Neuron (in vitro differentiated cells): ENCODE measurements around the gene CPNE7.

Experiments
- H2AFZ ChIP-seq: one replicate; pipeline ENCODE4 v1.6.1; 2013; ENCODE audit warnings: low read depth, mild to moderate bottlenecking, inconsistent platforms, low read length, moderate library complexity
- H3K27me3 ChIP-seq: one replicate; pipeline ENCODE4 v1.6.1; 2013; ENCODE audit warnings: low read length; ENCODE audit not compliant: insufficient read depth
- H3K36me3 ChIP-seq: one replicate; pipeline ENCODE4 v1.6.1; 2013; ENCODE audit warnings: low read length; ENCODE audit not compliant: insufficient read depth
- H3K4me1 ChIP-seq: one replicate; pipeline ENCODE4 v1.6.1; 2013; ENCODE audit warnings: low read length; ENCODE audit not compliant: insufficient read depth
- H3K4me3 ChIP-seq: 2 replicates; pipeline ENCODE4 v1.5.1; 2013; ENCODE audit warnings: mild to moderate bottlenecking, low read length, moderate library complexity
- H3K9me3 ChIP-seq: one replicate; pipeline ENCODE4 v1.6.1; 2013; ENCODE audit warnings: low read length

Gene CPNE7

DNA sequence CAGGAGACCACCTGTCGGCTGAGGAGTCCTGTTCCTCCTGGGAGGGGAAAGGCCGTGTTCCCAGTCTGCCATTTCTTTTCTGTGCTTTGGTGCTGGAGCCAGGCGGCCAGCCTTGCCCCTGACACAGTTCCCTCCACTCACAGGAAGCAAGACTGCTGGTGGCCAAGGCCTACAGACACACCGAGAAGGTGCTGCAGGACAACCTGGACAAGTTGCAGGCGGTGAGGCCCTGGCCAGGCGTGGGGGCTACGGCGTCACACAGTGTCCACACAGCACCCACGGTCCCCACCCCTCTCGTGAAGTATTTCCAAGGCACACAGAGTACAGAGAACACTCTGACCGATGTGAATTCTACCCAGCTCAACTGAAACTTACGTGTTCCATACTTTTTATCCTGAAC lies 21.2 kb upstream of the CPNE7 start:
- Histone ChIP-seq H3K4me1 (peaks cover 11% of the 10 kb centered on the region), H3K9me3 (no peaks in the 10 kb centered on the region), H3K36me3 (peaks cover 67% of the 10 kb centered on the region), H3K4me3 (no peak overlapping the region), H3K27me3 (no peaks in the 10 kb centered on the region), H2AFZ (no peak overlapping the region)

DNA sequence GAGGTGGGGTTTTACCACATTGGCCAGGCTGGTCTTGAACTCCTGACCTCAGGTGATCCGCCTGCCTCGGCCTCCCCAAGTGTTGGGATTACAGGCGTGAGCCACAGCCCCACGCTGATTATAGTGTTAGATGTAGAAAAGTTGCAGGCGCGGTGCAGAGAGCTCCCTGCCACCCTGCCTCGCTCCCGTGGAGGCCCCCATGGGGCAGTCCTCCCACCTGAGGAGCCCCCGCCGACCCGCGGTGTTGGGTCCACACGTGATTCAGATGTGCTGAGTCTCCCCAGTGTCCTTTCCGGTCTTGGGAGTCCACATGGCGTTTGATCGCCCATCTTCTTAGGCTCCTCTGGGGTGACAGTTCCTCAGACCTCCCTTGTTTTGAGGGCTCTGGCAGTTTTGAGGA lies 20.3 kb upstream of the CPNE7 start:
- Histone ChIP-seq H3K4me3 (no peak overlapping the region), H2AFZ (no peak overlapping the region), H3K27me3 (no peaks in the 10 kb centered on the region), H3K36me3 (peaks cover 58% of the 10 kb centered on the region), H3K4me1 (peaks cover 15% of the 10 kb centered on the region), H3K9me3 (no peaks in the 10 kb centered on the region)

DNA sequence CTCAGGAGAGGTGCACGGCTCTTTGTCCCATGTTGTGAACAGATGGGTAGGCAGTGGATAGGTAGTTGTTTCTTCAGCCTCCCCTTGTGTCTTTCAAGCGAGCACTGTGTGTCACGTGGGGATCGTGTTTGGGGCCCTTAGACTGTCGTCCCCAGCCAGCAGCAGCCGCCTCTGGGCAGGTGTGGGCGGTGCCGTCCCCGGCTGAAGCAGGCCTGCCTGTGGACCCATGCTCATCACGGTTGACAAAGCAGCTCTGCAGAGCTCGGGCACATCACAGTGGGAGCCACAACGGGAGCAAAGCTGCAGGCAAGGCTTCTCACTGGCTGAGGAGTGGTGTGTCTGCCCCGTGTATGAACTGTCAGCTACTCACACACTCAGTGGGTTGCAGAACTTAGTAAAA lies 19.8 kb upstream of the CPNE7 start:
- Histone ChIP-seq H3K27me3 (no peaks in the 10 kb centered on the region), H3K9me3 (no peaks in the 10 kb centered on the region), H3K4me3 (no peak overlapping the region), H3K4me1 (peaks cover 15% of the 10 kb centered on the region), H2AFZ (no peak overlapping the region), H3K36me3 (peaks cover 53% of the 10 kb centered on the region)

DNA sequence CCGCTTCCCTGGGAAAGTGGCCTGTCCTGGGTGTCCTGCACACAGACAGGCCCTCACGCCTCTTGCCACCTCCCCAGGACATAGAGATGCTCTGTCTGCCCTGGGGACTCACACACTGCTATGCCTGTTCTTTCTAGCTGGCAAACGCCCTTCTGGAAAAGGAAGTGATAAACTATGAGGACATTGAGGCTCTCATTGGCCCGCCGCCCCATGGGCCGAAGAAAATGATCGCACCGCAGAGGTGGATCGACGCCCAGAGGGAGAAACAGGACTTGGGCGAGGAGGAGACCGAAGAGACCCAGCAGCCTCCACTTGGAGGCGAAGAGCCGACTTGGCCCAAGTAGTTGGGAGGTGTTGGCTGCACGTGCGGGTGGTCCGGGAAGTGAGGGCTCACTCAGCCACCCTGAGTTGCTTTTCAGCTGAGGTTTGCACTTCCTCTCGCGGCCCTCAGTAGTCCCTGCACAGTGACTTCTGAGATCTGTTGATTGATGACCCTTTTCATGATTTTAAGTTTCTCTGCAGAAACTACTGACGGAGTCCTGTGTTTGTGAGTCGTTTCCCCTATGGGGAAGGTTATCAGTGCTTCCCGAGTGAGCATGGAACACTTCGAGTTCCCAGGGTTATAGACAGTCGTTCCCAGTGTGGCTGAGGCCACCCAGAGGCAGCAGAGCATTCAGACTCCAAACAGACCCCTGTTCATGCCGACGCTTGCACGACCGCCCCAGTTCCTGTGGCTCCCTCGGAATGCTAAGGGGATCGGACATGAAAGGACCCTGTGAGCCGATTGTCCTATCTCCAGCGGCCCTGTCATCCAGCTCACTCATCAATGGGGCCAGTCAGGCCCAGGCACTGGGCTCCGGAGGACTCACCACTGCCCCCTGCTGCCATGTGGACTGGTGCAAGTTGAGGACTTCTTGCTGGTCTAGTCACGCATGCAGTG lies 18.5 kb upstream of the CPNE7 start:
- Histone ChIP-seq H3K4me1 (peaks cover 20% of the 10 kb centered on the region), H3K36me3 (peaks cover 50% of the 10 kb centered on the region), H3K4me3 (no peak overlapping the region), H2AFZ (no peak overlapping the region), H3K9me3 (no peaks in the 10 kb centered on the region), H3K27me3 (no peaks in the 10 kb centered on the region)

DNA sequence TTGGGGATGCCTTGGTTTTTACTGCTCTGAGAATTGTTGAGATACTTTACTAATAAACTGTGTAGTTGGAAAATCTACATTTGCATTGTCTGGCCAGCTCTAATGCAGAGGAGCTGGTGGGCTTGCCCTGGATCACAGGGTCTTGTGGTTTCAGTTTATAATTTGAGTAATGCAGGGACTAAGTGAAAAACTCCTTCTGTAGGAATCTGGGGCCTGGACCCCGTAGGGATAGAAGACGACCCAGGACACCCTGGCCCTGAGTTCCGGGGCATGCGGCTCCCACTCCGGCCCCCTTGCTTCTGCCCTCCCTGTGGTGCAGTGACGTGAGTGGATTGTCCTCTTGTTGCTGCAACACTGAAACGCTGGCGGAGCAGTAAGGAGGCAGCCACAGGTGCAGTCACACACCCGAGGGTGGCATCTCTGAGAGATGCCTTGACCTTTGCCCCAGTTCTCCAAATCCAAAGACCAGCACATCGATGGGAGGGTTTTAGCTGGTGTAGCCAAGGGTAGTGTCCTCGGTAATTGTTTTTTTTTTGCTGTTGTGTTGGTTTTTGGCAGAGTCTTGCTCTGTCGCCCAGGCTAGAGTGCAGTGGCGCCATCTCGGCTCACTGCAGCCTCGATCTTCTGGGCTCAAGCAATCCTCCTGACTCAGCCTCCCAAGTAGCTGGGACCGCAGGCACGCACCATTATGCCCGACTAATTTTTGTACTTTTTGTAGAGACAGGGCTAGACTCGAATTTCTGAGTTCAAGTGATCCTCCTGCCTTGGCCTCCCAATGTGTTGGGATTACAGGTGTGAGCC lies 17.7 kb upstream of the CPNE7 start:
- Histone ChIP-seq H3K36me3 (peaks cover 50% of the 10 kb centered on the region), H3K4me1 (peaks cover 24% of the 10 kb centered on the region), H3K27me3 (no peaks in the 10 kb centered on the region), H3K4me3 (no peak overlapping the region), H3K9me3 (no peaks in the 10 kb centered on the region), H2AFZ (no peak overlapping the region)

DNA sequence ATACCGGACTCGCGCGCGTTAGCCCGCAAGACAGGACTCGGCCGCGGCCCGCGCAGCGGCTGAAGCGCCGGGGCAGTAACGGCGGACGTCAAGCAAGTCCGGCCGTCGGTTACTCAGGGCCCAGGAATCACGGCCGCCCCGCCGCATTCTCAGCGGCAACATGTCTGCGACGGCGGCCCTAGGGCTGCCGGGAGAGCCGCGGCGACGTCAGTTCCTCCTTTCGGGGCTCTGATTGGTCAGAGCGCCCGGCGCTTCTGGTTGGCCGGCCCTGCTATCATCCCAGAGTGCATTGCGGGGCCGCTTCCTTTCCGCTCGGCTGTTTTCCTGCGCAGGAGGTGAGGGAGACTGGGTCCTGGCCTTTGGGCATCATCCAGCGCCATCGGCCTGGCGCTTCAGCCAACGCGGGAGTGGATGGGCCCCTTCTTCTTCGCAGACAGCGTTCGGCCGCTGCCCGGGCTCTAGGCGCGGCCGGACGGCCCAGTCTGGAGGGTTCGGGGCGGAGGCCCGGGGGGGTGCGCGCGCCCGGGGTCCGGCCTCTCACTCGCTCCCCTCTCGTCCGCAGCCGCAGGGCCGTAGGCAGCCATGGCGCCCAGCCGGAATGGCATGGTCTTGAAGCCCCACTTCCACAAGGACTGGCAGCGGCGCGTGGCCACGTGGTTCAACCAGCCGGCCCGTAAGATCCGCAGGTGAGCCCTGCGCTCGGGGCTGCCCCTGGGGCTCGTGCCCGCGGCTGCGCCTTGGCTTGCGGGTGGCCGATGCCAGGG lies 15.0 kb upstream of the CPNE7 start, which contains the start of gene RPL13:
Gene RPL13 (plus strand): TSS at position 305 of the 764 bp plus-strand sequence. CDS start 278 bp downstream, at position 583.
- peak within 1 kb of the TSS; percentile 6 for H2AFZ ChIP-seq
- peaks cover 24% of the 10 kb centered on the region for H3K4me1 ChIP-seq
- H3K4me3 ChIP-seq: peak within 1 kb of the TSS; percentile 73
- no peaks in the 10 kb centered on the region for H3K9me3 ChIP-seq
- H3K36me3 ChIP-seq: peaks cover 51% of the 10 kb centered on the region
- H3K27me3 ChIP-seq: no peaks in the 10 kb centered on the region

DNA sequence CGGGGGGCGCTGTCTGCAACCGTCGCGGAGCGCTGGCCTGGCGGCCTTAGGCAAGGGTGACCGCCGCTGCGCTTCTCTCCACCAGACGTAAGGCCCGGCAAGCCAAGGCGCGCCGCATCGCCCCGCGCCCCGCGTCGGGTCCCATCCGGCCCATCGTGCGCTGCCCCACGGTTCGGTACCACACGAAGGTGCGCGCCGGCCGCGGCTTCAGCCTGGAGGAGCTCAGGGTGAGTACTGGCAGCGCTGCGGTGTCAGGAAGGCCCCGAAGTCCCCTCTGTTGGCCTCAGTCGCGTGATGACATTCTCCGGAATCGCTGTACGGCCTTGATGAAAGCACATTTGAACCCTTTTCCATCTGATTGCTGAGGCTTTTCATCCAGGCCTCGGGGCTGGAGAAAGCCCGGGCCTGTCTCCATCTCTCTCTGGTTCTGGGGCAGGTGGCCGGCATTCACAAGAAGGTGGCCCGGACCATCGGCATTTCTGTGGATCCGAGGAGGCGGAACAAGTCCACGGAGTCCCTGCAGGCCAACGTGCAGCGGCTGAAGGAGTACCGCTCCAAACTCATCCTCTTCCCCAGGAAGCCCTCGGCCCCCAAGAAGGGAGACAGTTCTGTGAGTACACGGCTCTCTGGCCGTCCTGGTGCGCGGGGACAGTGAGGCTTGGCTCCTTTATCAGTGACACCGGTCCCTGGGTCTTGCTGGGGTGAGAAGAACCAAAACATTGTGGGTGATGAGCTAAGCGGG lies 14.2 kb upstream of the CPNE7 start:
- no peak overlapping the region for H2AFZ ChIP-seq
- no peaks in the 10 kb centered on the region for H3K27me3 ChIP-seq
- H3K4me3 ChIP-seq: peak overlapping the region; percentile 73
- H3K4me1 ChIP-seq: peaks cover 24% of the 10 kb centered on the region
- peaks cover 43% of the 10 kb centered on the region for H3K36me3 ChIP-seq
- no peaks in the 10 kb centered on the region for H3K9me3 ChIP-seq

DNA sequence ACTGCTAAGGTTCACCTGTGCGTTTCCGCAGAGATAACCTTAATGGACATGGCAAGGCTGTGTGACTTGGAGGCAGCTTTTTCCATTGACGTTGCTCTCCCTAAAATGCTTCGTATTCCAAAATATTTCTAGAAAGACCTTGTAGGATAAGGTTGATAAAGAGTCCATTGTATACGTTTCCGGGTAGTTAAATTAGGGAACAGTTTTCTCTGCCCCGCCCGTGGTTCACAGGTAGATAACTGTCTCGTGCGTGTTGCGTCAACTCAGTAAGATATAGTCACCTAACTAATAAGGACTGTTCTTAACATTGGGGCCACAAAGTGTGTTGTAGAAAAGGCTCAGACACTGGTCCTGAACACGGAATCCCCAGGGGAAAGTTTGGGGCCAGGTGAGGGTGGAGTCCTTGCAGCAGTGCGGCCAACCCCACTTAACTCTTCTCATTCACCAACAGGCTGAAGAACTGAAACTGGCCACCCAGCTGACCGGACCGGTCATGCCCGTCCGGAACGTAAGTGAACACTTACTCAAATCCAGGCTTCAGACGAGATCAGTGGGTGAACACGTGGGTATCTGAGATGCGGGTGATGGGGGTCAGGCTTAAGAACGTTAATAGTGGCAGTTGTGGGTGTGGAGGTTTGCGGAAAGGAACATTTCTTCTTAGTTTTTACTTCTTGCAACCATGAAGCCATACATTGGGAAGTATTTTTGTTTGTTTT lies 13.5 kb upstream of the CPNE7 start:
- peaks cover 42% of the 10 kb centered on the region for H3K36me3 ChIP-seq

DNA sequence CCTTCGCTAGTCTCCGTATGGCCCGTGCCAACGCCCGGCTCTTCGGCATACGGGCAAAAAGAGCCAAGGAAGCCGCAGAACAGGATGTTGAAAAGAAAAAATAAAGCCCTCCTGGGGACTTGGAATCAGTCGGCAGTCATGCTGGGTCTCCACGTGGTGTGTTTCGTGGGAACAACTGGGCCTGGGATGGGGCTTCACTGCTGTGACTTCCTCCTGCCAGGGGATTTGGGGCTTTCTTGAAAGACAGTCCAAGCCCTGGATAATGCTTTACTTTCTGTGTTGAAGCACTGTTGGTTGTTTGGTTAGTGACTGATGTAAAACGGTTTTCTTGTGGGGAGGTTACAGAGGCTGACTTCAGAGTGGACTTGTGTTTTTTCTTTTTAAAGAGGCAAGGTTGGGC lies 12.6 kb upstream of the CPNE7 start:
- Histone ChIP-seq H3K4me3 (no peak overlapping the region), H3K4me1 (peaks cover 13% of the 10 kb centered on the region), H2AFZ (no peak overlapping the region), H3K36me3 (peaks cover 40% of the 10 kb centered on the region), H3K9me3 (no peaks in the 10 kb centered on the region), H3K27me3 (no peaks in the 10 kb centered on the region)

More for the DNA sequence above, 13.5 kb upstream of the CPNE7 start:
- peaks cover 16% of the 10 kb centered on the region for H3K4me1 ChIP-seq
- H3K4me3 ChIP-seq: peak overlapping the region; percentile 73
- no peaks in the 10 kb centered on the region for H3K27me3 ChIP-seq
- H3K9me3 ChIP-seq: no peaks in the 10 kb centered on the region
- H2AFZ ChIP-seq: no peak overlapping the region

DNA sequence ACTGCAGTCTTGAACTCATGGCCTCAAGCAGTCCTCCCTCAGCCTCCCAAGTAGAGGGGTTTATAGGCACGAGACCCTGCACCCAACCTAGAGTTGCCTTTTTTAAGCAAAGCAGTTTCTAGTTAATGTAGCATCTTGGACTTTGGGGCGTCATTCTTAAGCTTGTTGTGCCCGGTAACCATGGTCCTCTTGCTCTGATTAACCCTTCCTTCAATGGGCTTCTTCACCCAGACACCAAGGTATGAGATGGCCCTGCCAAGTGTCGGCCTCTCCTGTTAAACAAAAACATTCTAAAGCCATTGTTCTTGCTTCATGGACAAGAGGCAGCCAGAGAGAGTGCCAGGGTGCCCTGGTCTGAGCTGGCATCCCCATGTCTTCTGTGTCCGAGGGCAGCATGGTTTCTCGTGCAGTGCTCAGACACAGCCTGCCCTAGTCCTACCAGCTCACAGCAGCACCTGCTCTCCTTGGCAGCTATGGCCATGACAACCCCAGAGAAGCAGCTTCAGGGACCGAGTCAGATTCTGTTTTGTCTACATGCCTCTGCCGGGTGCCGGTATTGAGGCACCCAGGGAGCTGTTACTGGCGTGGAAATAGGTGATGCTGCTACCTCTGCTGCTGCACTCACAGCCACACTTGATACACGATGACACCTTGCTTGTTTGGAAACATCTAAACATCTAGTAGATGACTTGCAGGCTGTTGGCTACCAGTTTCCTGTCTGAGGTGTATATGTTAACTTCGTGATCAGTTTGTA lies 11.7 kb upstream of the CPNE7 start:
- Histone ChIP-seq H2AFZ (no peak overlapping the region), H3K4me3 (no peak overlapping the region), H3K4me1 (peaks cover 13% of the 10 kb centered on the region), H3K27me3 (no peaks in the 10 kb centered on the region), H3K36me3 (peaks cover 38% of the 10 kb centered on the region), H3K9me3 (no peaks in the 10 kb centered on the region)

DNA sequence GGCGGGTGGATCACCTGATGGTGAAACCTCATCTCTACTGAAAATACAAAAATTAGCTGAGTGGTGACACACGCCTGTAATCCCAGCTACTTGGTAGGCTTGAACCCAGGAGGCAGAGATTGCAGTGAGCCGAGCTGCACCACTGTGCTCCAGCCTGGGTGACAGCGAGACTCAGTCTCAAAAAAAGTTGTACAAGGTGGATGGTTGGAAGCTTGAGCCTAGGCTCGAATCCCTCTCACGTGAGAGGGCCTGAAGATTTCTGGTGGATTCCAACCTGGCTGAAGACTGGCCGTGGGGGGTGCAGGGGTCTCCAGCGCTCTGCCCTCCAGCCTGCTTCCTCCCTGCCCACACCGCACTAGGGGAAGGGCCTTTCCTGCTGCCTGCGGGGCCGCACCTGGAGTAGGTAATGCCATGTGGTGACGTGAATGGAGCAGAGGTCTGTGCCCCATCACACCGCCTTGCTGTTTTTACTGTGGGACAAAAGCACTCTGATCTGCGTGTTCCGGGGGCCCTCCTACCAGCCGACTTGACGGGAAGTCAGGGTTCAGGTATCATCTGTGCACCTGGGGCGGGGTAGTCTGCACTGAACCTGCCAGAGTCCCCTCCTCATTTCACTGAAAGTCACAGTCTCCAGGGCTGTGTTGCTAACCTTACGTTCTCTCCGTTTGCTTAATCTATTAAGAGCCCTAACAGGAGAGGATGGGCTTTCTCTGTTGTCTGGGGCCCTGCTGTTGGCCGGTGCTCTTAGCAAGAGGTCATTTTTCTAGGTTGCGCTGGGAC lies 10.9 kb upstream of the CPNE7 start:
- Histone ChIP-seq H2AFZ (no peak overlapping the region), H3K27me3 (no peaks in the 10 kb centered on the region), H3K4me1 (peaks cover 11% of the 10 kb centered on the region), H3K9me3 (no peaks in the 10 kb centered on the region), H3K36me3 (peaks cover 38% of the 10 kb centered on the region), H3K4me3 (no peak overlapping the region)
